Testis (tissue), 2 donors: Measurements from ENCODE around the gene ANO1.

Source experiments
- POLR2A ChIP-seq: fragments of 450-650 bp; IDR thresholded peaks from one replicate; pipeline ENCODE4 v1.6.1; 2017; ENCODE audit warnings: antibody characterized with exemption, mild to moderate bottlenecking, moderate library complexity
- TF ChIP-seq, protein P1 (sequence below), 3 experiments: fragments of 450-650 bp in 2 of 3; fragments of 200-600 bp in 1 of 3; sonication (generic) in 1 of 3; IDR thresholded peaks; one replicate each; pipeline ENCODE4 v1.5.1; 2016 to 2019; ENCODE audit warnings: antibody characterized with exemption in 3 of 3, mild to moderate bottlenecking in 2 of 3, moderate library complexity in 1 of 3

DNA sequence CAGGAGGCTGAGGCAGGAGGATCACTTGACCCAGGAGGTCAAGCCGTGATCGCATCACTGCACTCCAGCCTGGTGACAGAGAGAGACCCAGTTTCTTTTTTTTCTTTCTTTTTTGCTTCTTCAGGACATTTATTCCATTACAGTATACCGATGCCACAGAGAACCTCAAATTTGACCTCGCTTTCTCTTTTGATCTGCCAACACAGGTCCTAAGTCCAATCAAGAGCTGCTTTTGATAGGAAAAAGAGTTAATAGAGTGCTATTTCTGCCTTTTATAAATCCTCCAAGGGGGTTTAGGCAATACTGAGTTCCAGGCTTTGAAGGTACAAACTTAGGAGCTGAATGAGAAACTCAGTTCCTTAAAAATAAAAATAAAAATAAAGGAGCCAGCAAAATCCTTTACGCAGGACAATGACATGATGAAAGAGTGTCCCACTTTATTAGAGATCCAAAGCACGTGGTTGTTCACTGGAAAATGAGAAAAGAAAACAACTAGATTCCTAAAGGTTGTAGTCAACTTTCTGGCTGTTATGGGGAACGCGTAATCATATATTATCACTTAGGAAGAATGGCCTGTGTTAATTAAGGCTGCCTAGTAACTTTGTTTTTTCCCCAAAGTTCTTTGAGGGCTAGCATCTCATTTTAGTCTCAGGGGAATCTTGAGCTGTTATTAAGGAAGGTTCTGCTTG is 152.2 kb downstream of the ANO1 start:
- TF ChIP-seq, protein P1, sequence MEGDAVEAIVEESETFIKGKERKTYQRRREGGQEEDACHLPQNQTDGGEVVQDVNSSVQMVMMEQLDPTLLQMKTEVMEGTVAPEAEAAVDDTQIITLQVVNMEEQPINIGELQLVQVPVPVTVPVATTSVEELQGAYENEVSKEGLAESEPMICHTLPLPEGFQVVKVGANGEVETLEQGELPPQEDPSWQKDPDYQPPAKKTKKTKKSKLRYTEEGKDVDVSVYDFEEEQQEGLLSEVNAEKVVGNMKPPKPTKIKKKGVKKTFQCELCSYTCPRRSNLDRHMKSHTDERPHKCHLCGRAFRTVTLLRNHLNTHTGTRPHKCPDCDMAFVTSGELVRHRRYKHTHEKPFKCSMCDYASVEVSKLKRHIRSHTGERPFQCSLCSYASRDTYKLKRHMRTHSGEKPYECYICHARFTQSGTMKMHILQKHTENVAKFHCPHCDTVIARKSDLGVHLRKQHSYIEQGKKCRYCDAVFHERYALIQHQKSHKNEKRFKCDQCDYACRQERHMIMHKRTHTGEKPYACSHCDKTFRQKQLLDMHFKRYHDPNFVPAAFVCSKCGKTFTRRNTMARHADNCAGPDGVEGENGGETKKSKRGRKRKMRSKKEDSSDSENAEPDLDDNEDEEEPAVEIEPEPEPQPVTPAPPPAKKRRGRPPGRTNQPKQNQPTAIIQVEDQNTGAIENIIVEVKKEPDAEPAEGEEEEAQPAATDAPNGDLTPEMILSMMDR (IDR thresholded peaks at IDR 0.05) = no peak
- TF ChIP-seq POLR2A = no peak
